Activated T-cell treated with anti-CD3 and anti-CD28 coated beads, Interleukin-2, amount 50 U/mL, for 1 hour (primary cell): Measurements from ENCODE around the gene NXPH4.

ENCODE experiments used
- DNase-seq: peaks from one replicate; pipeline ENCODE4 v3.0.0-alpha.2; 2020

The NXPH4 gene

DNA sequence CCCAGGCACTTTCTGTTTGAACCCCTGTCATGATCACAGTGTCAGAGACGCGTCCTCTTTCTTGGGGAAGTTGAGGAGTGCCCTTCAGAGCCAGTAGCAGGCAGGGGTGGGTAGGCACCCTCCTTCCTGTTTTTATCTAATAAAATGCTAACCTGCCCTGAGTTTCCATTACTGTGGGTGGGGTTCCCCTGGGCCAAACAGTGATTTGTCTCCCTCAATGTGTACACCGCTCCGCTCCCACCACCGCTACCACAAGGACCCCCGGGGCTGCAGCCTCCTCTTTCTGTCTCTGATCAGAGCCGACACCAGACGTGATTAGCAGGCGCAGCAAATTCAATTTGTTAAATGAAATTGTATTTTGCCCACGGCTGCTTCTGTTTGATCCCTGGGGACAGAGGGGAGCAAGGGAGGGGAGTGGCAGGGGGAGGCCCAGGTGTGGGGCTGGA is 18.0 kb downstream of the NXPH4 start:
- no peak for DNase-seq

DNA sequence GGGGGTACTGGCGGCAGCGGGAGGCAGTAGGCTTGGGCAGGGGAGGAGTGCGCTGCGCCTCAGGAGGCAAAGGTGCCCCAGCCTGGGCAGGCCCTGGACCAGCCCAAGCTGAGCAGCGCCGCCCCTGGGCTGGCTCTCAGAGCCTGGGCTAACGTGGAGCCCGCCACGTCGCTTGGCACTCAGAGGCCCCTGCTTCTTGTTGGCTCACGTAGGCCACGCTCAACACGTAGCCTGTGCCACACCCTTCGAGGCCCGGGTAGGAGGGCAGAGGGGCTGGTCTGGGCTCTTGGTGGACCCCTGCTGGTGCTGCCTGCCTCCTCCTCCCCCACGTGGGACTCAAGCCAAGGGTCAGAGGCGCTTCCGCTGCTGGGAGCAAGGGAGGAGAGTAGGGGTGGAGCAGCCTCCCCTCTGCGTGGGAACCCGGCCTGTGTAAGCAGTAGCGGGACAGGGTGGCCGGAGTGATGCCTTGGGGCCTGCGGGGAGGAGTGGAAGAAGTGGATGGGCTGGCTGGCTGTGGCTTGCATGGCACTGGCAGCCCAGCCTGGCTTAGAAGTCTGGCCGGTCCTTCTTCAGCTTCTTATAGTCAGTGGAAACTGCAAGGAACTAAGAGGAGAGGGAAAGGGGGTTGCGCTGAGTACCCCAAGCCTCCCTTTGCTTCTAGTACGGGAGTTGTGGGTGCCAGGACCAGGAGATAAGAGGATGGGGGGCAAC is 18.6 kb downstream of the NXPH4 start:
- no peak for DNase-seq

GRCh38 chr12:57235728-57236131 is 19.1 kb downstream of the NXPH4 start:
- DNase-seq = no peak

DNA sequence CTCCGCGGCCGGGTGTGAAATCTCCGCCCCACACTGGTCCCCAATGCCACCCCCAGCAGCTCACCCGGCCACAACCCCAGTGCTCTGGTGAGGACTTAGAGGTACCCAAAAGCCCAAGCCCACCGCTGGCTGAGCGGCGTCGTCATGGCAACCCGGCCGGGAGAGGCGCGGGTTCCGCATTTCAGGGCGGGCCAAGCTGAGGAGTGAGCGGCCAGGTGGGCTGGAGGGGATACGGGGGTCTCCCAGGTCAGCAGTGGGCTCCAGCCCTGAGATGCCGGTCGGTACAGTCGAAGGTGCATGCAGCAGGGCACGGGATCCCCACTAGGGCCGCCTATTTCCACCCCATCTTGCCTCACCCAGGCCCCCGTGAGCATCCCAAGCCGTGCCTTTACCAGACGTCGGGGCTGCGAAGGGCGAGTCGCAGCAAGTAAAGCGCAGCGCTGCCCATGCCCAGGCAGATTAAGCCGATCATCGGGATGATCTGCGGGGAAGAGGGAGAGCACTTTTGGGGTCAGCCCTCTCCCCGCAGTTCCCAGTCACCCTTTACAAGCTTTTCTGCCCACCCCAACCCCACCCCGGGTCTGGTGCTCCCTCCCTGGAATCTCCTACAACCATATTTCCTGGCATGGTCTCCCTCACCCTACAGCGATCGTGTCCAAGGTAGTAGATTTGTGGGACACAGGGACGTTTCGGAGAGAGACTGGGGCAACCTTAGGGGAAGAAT is 19.8 kb downstream of the NXPH4 start:
- DNase-seq = no peak

DNA sequence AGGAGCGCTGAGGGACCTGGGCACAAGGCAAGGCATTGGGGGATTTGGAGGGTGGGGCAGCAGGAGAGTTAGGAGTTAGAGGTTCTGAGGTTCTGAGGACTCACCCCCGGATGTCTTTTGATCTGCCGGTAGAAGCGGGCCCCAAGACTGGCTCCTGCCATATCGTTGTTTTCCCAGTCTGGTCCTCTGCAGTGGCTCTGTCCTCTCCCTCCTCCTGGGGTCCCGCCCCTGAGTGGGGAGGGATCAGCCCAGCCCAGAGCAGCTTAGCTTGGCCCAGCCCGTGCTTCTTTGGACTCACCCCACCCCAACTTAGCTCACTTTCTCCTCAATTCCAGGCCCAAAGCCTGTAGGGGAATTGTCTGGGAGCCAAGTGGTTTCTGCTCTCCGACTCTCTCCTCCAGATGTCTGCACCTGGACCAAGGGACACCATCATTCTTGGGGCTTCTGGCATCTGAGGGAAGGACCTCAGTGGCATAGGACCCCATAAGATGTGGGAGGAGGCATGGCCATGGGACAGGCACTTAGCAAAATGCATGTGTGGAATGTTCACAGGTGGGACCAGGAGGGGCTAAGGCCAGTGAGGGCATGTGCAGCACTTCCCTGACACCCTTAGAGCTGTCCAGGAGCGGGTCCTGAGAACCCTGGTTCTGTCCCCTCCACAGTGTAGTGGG is 20.5 kb downstream of the NXPH4 start:
- DNase-seq = no peak

DNA sequence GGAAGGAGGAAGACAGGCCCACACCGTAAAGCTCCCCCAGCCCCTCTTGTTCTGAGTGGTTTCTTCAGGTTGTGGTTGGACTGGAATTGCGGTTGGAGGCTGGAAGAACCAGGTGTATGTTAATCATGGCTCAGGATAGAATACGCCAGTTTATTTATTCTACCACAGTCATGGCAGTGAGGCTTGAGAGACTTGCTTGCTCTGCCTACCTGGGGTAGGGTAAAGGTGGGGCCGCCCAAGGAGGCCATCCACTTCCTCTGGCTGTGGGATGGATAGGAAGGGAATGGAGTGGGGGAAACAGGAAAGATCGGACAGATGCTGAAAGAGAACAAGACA is 21.0 kb downstream of the NXPH4 start:
- DNase-seq = no peak

GRCh38 chr12:57237932-57238853 is 21.6 kb downstream of the NXPH4 start:
- peak; percentile 49 for DNase-seq

- DNase-seq = peak; percentile 92
Measured at GRCh38 chr12:57238854-57239554, 22.4 kb downstream of the NXPH4 start.

DNA sequence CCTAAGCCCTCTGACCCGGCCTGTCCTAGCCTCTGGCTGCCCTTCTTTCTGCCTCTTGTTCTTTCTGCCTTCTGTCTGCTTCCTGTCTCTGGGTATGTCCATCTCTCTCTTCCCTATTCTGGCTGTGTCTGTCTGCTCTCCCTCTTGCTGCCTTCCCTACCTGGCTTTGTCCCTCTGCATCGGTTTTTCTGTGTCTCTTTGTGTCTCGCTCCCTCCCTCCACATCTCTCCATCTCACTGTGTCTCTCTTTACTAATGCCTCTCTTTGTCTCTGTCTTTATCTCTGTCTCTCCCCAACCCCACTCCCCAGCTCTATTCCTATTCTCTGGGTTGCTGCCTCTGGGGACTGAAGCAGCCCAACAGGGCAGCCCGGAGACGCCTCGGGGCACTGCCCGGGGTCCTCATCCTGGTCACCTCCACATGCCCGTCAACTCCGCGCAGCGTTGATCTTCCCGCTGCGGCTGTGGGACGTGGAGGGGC is 23.0 kb downstream of the NXPH4 start:
- no peak for DNase-seq

DNA sequence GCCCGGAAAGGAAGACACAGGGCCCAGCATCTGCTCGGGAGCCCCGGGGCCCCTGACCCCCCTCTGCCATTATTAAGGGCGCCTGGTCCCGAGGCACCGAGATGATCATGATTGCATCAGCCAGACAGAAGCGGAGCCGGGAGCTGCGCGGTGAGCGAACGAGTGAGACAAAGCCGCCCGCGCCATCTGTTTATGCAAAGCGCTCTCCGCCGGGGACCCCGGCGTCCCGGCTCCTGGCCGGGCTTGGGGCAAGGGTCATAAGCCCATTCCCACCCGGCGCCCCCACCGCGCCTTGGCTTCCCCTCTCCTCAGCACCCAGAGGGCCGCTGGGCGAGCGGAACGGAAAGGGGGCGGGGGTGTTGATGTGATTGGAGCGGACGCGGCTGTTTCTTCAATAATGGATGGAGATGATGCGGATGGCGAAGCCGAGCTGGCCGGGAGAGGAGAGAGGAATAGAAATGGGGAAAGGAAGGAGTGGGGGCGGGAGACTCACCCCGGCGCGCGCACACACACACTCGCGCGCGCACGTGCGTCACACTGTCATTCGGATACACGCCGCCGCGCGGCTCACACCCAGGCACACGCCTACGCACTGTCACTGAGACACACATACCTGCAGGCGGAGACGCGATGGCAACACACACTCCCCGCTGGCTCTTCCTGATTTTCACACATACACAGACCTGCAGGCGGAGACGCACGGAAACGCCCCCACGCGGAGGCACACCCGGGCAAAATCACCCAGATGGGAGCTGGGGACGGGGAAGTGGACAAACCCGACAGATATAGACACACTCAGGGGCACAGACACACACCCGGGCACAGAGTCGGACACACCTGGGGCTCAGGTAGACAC is 23.7 kb downstream of the NXPH4 start:
- DNase-seq = peak; percentile 76

DNA sequence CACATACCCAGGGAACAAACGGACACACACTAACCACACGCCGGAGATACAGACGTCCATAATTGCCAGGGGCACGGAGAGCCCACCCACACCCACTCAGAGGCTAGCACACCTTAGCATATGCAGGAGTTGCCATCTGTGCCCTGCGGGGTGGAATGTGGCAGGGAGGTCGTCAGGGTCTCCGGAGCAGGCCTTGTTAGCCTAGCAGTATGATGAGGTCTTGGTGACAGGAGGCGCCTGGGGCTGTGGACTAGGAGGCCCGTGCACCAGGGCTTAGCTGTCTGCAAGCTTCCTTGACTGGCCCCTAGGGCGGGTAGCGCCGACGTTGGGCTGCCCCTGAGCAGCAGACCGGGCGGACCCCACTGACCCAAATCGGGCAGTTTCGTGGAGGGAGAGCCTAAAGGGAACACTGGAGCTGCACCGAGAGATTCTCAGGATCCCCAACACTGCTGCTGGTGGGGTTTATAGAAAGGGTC is 24.4 kb downstream of the NXPH4 start:
- DNase-seq = peak; percentile 45

- DNase-seq = no peak
Measured at GRCh38 chr12:57241402-57242310, 25.1 kb downstream of the NXPH4 start.

DNA sequence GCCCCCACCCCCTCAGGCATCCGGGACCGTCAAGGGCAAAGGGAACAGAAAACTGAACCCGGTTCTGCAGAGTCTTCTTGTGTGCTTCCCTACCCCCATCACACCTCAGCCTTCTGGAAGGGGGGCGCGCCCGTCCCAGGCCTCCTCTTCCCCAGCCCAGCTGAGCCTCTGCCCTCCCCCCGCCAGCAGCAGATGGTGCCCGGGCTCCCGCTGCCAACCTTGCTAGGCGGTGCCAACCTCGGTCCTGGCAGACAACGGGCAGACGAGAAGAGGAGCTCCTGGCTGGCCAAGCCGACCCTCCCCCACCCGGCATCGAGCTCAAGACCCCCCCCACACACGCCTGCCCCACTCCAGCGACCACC is 25.7 kb downstream of the NXPH4 start:
- DNase-seq = no peak

- DNase-seq = peak; percentile 76
Measured at GRCh38 chr12:57242691-57243454, 26.3 kb downstream of the NXPH4 start.

- peak; percentile 85 for DNase-seq
Measured at GRCh38 chr12:57243521-57244311, 27.1 kb downstream of the NXPH4 start.

GRCh38 chr12:57244312-57244696 is 27.7 kb downstream of the NXPH4 start:
- DNase-seq = no peak

GRCh38 chr12:57247041-57247440 is 30.4 kb downstream of the NXPH4 start:
- DNase-seq = no peak
